SIG-M5 (cell line): ENCODE results near the gene WDR53.
"Not testable (repeated sequence)": the region's sequence is repeated elsewhere in the genome, so short reads cannot be mapped to it uniquely, and the experiment has no call there.

ENCODE experiments used
- DNase-seq: peaks from one replicate; lab custom pipeline; 2025; lab: John Stamatoyannopoulos, UW

WDR53 gene

DNA sequence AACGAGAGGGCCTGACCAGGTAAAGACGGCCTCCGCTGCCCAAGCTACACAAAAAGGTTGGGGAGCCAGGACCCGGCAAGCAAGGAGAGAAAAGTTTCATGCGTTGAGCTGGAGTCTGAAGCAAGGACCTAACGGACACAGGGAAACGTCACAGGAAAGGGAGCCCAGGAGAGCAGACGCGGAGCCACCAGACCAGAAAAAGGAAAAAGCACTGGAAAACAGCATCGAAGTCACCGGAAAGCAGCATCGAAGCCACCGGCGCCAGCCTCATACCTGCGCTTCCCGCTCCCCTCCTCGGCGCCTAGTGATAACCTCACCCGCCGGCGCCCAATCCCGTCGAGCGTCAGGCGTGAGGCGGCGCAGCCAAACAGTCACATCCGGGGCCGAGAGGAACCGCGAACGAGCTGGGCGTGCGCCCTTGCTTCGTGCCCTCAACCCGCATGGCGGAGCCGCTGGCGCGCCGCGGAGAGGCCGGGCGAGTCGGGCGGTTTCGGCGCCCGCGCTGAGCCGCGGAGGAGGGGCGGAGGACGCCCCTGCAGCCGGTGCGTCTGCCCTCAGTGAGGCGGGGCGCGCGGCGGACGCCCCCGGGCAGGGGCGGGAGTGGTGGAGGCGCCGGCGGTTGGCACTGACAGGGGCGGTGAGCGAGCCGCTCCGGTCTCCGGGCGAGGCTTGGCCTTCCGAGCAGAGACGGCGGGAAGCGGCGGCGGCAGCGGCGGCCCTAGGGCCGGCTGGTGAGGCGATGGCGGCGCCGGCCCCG is at the start of gene WDR53, which contains the start of gene FBXO45:
WDR53 (minus strand) TSS at position 309 of the 757 bp plus-strand sequence. CDS start 7,079 bp downstream, outside the sequence.
FBXO45 (plus strand) TSS at position 415 of the 757 bp plus-strand sequence; CDS start at position 740, 325 bp downstream.
- peak; percentile 54 for DNase-seq

- DNase-seq: no peak
These were observed 48.9 kb upstream of the WDR53 start for GRCh38 chr3:196617256-196617655.

DNA sequence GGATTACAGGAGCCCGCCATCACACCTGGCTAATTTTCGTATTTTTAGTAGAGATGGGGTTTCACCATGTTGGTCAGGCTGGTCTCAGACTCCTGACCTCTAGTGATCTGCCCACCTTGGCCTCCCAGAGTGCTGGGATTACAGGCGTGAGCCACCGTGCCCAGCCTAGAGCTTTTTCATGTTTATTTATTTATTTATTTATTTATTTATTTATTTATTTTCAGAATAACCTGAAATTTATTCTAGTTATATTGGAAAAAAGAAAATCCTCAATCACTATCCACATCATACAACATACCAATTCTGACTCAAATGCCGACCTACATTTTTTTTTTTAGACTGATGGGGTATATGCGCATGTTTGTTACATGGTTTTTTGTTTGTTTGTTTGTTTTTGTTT is 46.9 kb upstream of the WDR53 start:
- DNase-seq: not testable (repeated sequence)

DNA sequence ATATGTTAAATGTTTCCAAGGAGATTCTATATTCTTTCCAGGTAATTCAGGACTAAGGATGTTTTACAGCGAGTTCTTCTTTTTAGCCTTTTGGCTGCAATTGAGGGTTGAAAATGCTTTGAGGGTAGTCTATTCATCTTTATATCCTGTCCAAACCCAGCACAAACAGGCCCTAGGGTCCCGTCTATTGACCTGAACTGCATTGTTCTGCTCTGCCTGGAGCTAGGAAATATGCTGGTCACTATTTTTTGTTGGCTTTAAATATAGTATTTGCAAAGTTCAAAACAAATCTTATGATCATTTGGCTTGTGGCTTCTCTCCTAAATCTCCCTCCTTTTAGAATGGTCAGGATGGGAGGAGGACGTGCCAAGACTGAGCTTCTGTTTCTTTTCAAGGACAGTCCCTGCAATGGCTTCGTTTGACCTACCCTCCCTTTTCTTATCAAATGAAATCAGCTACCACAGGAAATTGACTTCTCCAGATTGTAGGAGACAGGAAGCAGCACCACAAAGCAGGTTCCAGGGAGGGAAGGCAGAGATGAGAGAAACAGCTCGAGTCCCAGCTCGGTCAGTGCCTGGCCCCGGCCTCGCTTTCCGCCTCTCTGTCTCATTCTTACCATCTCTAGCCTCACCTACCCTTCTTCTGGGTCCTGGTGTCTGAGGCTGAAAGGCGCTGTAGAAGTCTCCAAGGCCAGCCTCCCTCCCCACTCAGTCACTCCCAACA is 43.6 kb upstream of the WDR53 start:
- no peak for DNase-seq

- DNase-seq: no peak
These were observed 41.6 kb upstream of the WDR53 start for GRCh38 chr3:196609805-196610515.

- DNase-seq: peak; percentile 91
These were observed 41.0 kb upstream of the WDR53 start for GRCh38 chr3:196609343-196609775.

GRCh38 chr3:196608693-196609092 is 40.3 kb upstream of the WDR53 start:
- DNase-seq: no peak

- no peak for DNase-seq
These were observed 36.2 kb upstream of the WDR53 start for GRCh38 chr3:196604548-196604947.

DNA sequence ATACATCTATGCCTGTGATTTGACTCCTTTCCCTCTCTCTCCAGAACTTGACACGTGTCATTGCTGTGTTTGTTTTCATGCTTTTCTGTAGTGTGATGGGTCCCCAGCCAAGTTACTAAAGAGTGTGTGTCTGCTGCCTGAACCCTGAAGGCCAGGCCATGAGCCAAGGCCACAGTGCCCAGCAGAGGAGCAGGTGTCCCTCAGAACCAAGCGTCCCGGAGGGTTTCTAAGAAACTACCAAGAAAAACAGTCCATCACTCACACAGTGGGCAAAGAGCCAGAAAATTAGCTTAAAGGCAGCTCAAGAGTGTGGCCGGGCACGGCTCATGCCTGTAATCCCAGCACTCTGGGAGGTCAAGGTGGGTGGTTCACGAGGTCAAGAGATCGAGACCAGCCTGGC is 35.3 kb upstream of the WDR53 start:
- no peak for DNase-seq

GRCh38 chr3:196602673-196603072 is 34.3 kb upstream of the WDR53 start:
- DNase-seq: no peak

- DNase-seq: no peak
These were observed 32.0 kb upstream of the WDR53 start for GRCh38 chr3:196600359-196600758.

DNA sequence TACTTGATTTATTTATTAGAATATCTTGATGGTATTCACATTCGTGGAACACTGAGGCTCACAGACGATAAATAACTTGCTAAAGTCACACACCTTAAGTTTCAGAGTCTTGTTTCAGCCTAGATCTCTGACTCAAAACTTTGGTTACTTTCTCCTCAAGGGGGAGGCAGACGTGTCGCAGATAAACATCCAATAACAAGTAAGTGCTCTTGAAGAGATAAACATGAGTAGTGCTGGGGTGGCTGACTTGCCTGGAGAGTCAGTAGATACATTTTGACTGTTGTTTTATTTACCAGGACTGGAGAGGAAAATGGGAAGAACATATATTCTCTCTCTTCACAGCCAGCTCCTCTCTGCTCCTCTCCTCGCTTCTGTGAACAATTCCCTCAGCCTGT is 31.4 kb upstream of the WDR53 start:
- no peak for DNase-seq

DNA sequence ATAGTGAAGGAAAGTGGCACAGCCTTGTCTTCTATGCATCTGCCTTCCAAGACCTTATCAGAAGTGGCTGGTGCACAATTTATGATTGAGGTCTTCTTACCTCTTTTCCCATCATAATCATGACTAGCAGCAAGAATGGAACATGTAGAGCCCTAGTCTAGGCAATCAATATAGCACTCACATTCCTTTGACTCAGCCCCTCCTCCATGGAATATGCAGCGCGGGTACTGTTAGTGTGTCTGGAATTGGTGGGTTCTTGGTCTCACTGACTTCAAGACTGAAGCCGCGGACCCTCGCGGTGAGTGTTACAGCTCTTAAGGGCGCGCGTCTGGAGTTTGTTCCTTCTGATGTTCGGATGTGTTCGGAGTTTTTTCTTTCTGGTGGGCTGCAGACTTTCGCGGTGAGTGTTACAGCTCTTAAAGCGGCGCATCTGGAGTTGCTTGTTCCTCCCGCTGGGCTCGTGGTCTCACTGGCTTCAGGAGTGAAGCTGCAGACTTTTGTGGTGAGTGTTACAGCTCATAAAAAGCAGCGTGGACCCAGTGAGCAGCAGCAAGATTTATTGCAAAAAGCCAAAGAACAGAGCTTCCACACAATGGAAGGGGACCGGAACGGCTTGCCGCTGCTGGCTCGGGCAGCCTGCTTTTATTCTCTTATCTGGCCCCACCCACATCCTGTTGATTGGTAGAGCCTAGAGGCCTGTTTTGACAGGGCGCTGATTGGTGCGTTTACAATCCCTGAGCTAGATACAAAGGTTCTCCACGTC is 29.8 kb upstream of the WDR53 start:
- not testable (repeated sequence) for DNase-seq

DNA sequence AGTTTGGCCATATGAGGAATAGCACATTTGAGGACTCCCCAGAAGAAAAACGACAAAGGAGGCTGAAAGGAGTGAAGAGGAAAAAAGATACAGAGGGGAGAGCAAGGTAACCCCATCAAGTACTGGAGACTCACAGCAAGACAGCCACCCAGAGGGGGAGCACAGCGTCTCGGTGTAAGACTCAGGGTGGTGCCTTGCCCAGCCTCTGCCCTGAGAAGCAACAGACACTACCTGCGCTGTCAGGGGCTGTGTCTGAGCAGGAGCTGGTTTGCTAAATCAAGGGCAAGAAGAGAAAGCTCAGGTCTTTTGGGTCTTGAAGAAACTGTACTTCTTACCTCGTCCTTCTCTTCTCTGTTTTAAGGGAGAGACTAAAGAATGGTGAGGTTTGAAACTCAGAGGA is 28.0 kb upstream of the WDR53 start:
- no peak for DNase-seq

DNA sequence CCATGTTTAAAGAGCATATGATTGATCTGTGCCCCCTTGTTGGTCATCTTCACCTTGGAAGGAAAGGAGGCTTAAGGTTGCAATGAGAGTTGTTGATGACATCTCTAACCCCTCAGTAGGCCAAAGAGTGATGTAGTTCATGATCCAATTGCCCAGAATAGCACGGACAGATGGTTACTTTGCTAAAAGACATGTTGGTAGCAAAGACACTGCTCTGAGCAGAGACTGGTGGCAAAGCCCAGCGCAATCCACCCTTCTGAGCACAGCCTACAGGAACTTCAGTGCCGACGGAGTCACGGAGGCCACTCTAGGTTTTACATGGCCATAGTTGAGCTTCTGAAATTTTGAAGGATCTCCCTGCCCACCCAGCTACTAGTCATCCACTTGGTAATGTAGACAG is 21.9 kb upstream of the WDR53 start:
- no peak for DNase-seq

GRCh38 chr3:196585044-196585757 is 16.8 kb upstream of the WDR53 start:
- DNase-seq: no peak

- no peak for DNase-seq
These were observed 4.0 kb upstream of the WDR53 start for GRCh38 chr3:196572389-196572788.

DNA sequence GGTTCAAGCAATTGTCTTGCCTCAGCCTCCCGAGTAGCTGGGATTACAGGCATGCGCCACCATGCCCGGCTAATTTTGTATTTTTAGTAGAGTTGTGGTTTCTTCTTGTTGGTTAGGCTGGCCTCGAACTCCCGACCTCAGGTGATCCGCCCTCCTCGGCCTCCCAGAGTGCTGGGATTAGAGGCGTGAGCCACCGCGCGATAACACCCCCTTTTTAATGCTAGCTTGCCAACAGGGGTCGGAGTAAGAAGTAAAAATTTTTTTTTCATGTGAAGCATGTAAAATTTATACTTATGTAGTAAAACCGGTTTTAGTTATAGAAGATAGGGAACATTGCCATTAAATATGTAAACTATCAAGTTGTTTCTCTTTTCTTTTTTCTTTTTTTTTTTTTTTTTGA is 2.0 kb upstream of the WDR53 start:
- not testable (repeated sequence) for DNase-seq

GRCh38 chr3:196569003-196569516 is 706 bp upstream of the WDR53 start:
- DNase-seq: no peak

DNA sequence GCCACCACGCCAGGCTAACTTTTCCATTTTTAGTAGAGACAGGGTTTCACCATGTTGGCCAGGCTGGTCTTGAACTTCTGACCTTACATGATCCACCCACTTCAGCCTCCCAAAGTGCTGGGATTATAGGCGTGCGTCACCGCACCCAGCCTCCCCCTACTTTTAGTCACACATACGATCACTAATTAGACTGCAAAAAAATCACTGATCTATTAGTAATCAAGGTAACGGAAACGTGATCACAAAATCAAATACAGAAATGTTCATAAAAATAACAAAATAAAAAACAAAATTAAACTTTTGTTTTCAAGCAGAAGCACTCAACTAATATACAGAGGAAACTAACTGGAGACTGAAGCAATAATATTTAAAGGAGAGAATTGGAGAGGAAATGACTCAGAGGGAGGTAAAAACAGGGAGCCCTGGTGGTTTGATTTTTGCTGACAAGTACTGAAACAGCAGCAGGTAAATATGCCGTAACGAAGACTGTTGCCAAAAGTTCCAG is 4.6 kb downstream of the WDR53 start:
- DNase-seq: no peak

GRCh38 chr3:196559826-196560225 is 8.5 kb downstream of the WDR53 start:
- DNase-seq: no peak
